Mesothelial cell of epicardium (in vitro differentiated cells): Measurements from ENCODE around the gene PARP12. TPM values are rescaled to one million over a fixed set of nuclear protein-coding genes. Genes with fewer than 3 reads are reported as not detected.

Source experiments
- DNase-seq, 2 experiments: peaks; one replicate each; pipeline ENCODE4 v3.0.0; 2021; ENCODE audit warnings: low spot score in 2 of 2; ENCODE audit not compliant: unreplicated experiment in 2 of 2
- H3K27ac Mint-ChIP-seq: 2 replicates; pipeline ENCODE4 v1.8.0; 2021; ENCODE audit warnings: mixed read lengths
- H3K27me3 Mint-ChIP-seq: 2 replicates; pipeline ENCODE4 v1.8.0; 2021; ENCODE audit warnings: low read depth, mixed read lengths
- H3K36me3 Mint-ChIP-seq: 2 replicates; pipeline ENCODE4 v1.8.0; 2021; ENCODE audit warnings: mixed read lengths
- H3K4me1 Mint-ChIP-seq: 2 replicates; pipeline ENCODE4 v1.8.0; 2021; ENCODE audit warnings: mixed read lengths
- H3K4me3 Mint-ChIP-seq: 2 replicates; pipeline ENCODE4 v1.8.0; 2021; ENCODE audit warnings: mild to moderate bottlenecking, moderate library complexity, mixed read lengths
- H3K9me3 Mint-ChIP-seq: 2 replicates; pipeline ENCODE4 v1.8.0; 2021; ENCODE audit warnings: mixed read lengths
- CTCF ChIP-seq: fragments of 200-600 bp; sonication (generic); IDR thresholded peaks from one replicate; pipeline ENCODE4 v1.5.0; 2021; ENCODE audit warnings: antibody characterized with exemption; ENCODE audit not compliant: unreplicated experiment
- total RNA-seq: library from RNA; stranded (reverse); gene quantifications from 3 replicates; pipeline ENCODE4 v1.2.1, GENCODE V29; 2021

The PARP12 gene
- total RNA-seq, 1 donor from 2014 or later: 27.1 TPM

- Mint-ChIP-seq H3K36me3 (no peaks in the 10 kb centered on the region), H3K27ac (no peak overlapping the region), H3K27me3 (peaks cover 1% of the 10 kb centered on the region), H3K4me3 (no peak overlapping the region), H3K9me3 (no peaks in the 10 kb centered on the region), H3K4me1 (peaks cover 7% of the 10 kb centered on the region)
- DNase-seq: no peak
- TF ChIP-seq CTCF: no peak
Measured at GRCh38 chr7:139990142-139990535, 72.6 kb downstream of the PARP12 start.

GRCh38 chr7:139989366-139990141 lies 73.2 kb downstream of the PARP12 start:
- H3K4me3 Mint-ChIP-seq: no peak overlapping the region
- no peaks in the 10 kb centered on the region for H3K36me3 Mint-ChIP-seq
- no peak for DNase-seq
- TF ChIP-seq CTCF: no peak
- no peaks in the 10 kb centered on the region for H3K9me3 Mint-ChIP-seq
- H3K27me3 Mint-ChIP-seq: peaks cover 7% of the 10 kb centered on the region
- peaks cover 4% of the 10 kb centered on the region for H3K4me1 Mint-ChIP-seq
- no peak overlapping the region for H3K27ac Mint-ChIP-seq

- no peak for TF ChIP-seq CTCF
- no peaks in the 10 kb centered on the region for H3K9me3 Mint-ChIP-seq
- no peak overlapping the region for H3K27ac Mint-ChIP-seq
- H3K4me3 Mint-ChIP-seq: no peak overlapping the region
- H3K36me3 Mint-ChIP-seq: no peaks in the 10 kb centered on the region
- DNase-seq: no peak
- peaks cover 23% of the 10 kb centered on the region for H3K27me3 Mint-ChIP-seq
- peaks cover 4% of the 10 kb centered on the region for H3K4me1 Mint-ChIP-seq
Measured at GRCh38 chr7:139987691-139988516, 74.8 kb downstream of the PARP12 start.

- no peaks in the 10 kb centered on the region for H3K36me3 Mint-ChIP-seq
- no peaks in the 10 kb centered on the region for H3K4me1 Mint-ChIP-seq
- no peak overlapping the region for H3K27ac Mint-ChIP-seq
- H3K27me3 Mint-ChIP-seq: peaks cover 23% of the 10 kb centered on the region
- no peak overlapping the region for H3K4me3 Mint-ChIP-seq
- no peak for DNase-seq
- no peaks in the 10 kb centered on the region for H3K9me3 Mint-ChIP-seq
- no peak for TF ChIP-seq CTCF
Measured at GRCh38 chr7:139985811-139986210, 76.9 kb downstream of the PARP12 start.

GRCh38 chr7:139984642-139985539 lies 77.9 kb downstream of the PARP12 start:
- Mint-ChIP-seq H3K36me3 (no peaks in the 10 kb centered on the region), H3K9me3 (no peaks in the 10 kb centered on the region), H3K4me3 (no peak overlapping the region), H3K27me3 (peaks cover 23% of the 10 kb centered on the region), H3K4me1 (peaks cover 9% of the 10 kb centered on the region), H3K27ac (no peak overlapping the region)
- DNase-seq: no peak
- TF ChIP-seq CTCF: no peak
